Spleen (tissue), 11 donors: ENCODE measurements around the gene CLCN5. TPM values are rescaled to one million over a fixed set of nuclear protein-coding genes. Genes with fewer than 3 reads are reported as not detected.

Experiments
- DNase-seq: peaks from one replicate; pipeline ENCODE4 v3.0.0-alpha.2; 2020
- H3K27ac ChIP-seq, 8 donors: fragments of 200-600 bp; sonication (generic) in 7 of 8; 1 replicate in 4 of 8; 2 replicates in 4 of 8; pipeline versions ENCODE4 v1.5.0 to v1.8.0; 2016 to 2021; ENCODE audit warnings: inconsistent platforms in 4 of 8, mild to moderate bottlenecking in 4 of 8, moderate library complexity in 1 of 8
- H3K27me3 ChIP-seq, 7 donors: fragments of 200-600 bp; sonication (generic) in 6 of 7; replicated peaks in 1 of 7; 1 replicate in 4 of 7; 2 replicates in 3 of 7; pipeline versions ENCODE4 v1.5.0 to v1.8.0; 2016 to 2021; ENCODE audit warnings: inconsistent platforms in 3 of 7, mild to moderate bottlenecking in 1 of 7
- H3K36me3 ChIP-seq, 6 donors: fragments of 200-600 bp; sonication (generic) in 5 of 6; 1 replicate in 4 of 6; 2 replicates in 2 of 6; pipeline versions ENCODE4 v1.5.0 to v1.8.0; 2016 to 2021; ENCODE audit warnings: inconsistent platforms in 2 of 6
- H3K4me1 ChIP-seq, 6 donors: fragments of 200-600 bp; sonication (generic) in 5 of 6; 1 replicate in 3 of 6; 2 replicates in 3 of 6; pipeline versions ENCODE4 v1.5.0 to v1.8.0; 2016 to 2021; ENCODE audit warnings: inconsistent platforms in 3 of 6
- H3K4me3 ChIP-seq, 8 donors: fragments of 200-600 bp; sonication (generic) in 7 of 8; 1 replicate in 4 of 8; 2 replicates in 4 of 8; pipeline versions ENCODE4 v1.5.0 to v1.8.0; 2016 to 2021; ENCODE audit warnings: inconsistent platforms in 4 of 8, mild to moderate bottlenecking in 4 of 8, moderate library complexity in 2 of 8
- H3K9me3 ChIP-seq, 8 donors: fragments of 200-600 bp; sonication (generic) in 7 of 8; 1 replicate in 4 of 8; 2 replicates in 4 of 8; pipeline versions ENCODE4 v1.5.0 to v1.8.0; 2016 to 2021; ENCODE audit warnings: inconsistent platforms in 4 of 8
- POLR2A ChIP-seq, 3 donors: fragments of 450-650 bp; IDR thresholded peaks; one replicate each; pipeline ENCODE4 v1.5.1; 2017; ENCODE audit warnings: antibody characterized with exemption in 3 of 3, mild to moderate bottlenecking in 1 of 3
- POLR2AphosphoS5 ChIP-seq, 3 donors: sonication (generic); formaldehyde crosslinking; IDR thresholded peaks; one replicate each; pipeline ENCODE4 v1.5.1; 2017; ENCODE audit warnings: antibody characterized with exemption in 3 of 3
- WGBS, 5 donors: extraction: QIAGEN DNeasy Blood & Tissue Kit in 3 of 5; methylation state at CpG; one replicate each; pipeline versions ENCODE4 v1.1.5 to v1.1.7; 2013 to 2018; 5-methylcytosine and 5-hydroxymethylcytosine counted together
- intact Hi-C: fragments of 100-400 bp; cut with DNase I; formaldehyde crosslinking; loops from one replicate; pipeline ENCODE4 v1.15.0; 2023; ENCODE audit warnings: low total_unique reads
- polyA plus RNA-seq, 3 donors: library from polyadenylated mRNA; stranded (reverse); fragments of 200-250 nt; gene quantifications; one replicate each; pipeline ENCODE4 v1.2.1, GENCODE V29; 2013
- total RNA-seq, 7 donors: library from RNA; depleted of rRNA in 3 of 7; stranded (reverse); fragments of >200 nt in 3 of 7; fragmentation: NEBNext Ultra II Directional in 4 of 7; extraction: Animal tissue kit (Norgen Biotek cat#: 25700) in 4 of 7; gene quantifications; one replicate each; pipeline versions ENCODE4 v1.1.0 to v1.2.1, GENCODE V29; 2016 to 2021
- TF ChIP-seq, protein P1 (sequence below), 11 experiments: fragments of 200-600 bp in 7 of 11; fragments of 450-650 bp in 4 of 11; sonication (generic) in 4 of 11; IDR thresholded peaks in 8 of 11; conservative IDR thresholded peaks in 3 of 11; 1 replicate in 7 of 11; 2 replicates in 4 of 11; pipeline versions ENCODE4 v1.4.0 to v1.8.0; 2016 to 2021; ENCODE audit warnings: antibody characterized with exemption in 11 of 11, inconsistent platforms in 4 of 11, mild to moderate bottlenecking in 1 of 11
- donor health status: healthy with polysubstance abuse.
- donor health status: DM: no; HTN: no; CAD: no; lungs with moderate emphysema.
- donor health status: DM: no; HTN: no; CAD: no.
- donor health status: Bipolar disorder and iron deficiency.
- donor health status: healthy.
- donor health status: DM: no; HTN: no; CAD: no.
- donor health status: DM: yes; HTN: yes; CAD: no.

Gene CLCN5
- total and polyA plus RNA-seq, 10 donors: 0.71 to 8.9 (median 6.3) TPM

- Histone ChIP-seq H3K9me3 (no peaks in the 10 kb centered on the region), H3K27ac (no peak overlapping the region), H3K36me3 (peaks cover 0 to 16% (median 0%) of the 10 kb centered on the region in 6 donors), H3K4me1 (no peaks in the 10 kb centered on the region), H3K4me3 (no peak overlapping the region), H3K27me3 (no peaks in the 10 kb centered on the region)
- WGBS, 5 donors: 55 to 92% (median 83%) methylated on average over 3 of the region's 3 CpGs
- intact Hi-C loops: loop anchor here (10.0 kb wide), 1 partner anchor 174 kb away; no protein-coding TSS in a partner anchor
- DNase-seq: no peak
- TF ChIP-seq, protein P1, sequence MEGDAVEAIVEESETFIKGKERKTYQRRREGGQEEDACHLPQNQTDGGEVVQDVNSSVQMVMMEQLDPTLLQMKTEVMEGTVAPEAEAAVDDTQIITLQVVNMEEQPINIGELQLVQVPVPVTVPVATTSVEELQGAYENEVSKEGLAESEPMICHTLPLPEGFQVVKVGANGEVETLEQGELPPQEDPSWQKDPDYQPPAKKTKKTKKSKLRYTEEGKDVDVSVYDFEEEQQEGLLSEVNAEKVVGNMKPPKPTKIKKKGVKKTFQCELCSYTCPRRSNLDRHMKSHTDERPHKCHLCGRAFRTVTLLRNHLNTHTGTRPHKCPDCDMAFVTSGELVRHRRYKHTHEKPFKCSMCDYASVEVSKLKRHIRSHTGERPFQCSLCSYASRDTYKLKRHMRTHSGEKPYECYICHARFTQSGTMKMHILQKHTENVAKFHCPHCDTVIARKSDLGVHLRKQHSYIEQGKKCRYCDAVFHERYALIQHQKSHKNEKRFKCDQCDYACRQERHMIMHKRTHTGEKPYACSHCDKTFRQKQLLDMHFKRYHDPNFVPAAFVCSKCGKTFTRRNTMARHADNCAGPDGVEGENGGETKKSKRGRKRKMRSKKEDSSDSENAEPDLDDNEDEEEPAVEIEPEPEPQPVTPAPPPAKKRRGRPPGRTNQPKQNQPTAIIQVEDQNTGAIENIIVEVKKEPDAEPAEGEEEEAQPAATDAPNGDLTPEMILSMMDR (IDR thresholded peaks at IDR 0.05 in 8 of 11, conservative IDR thresholded peaks at IDR 0.05 in 3 of 11): no peak
- TF ChIP-seq POLR2A (IDR thresholded peaks at IDR 0.05): no peak
- no peak for TF ChIP-seq POLR2AphosphoS5 (IDR thresholded peaks at IDR 0.05)
These were observed 166.2 kb downstream of the CLCN5 start for GRCh38 chrX:50088645-50089044.

GRCh38 chrX:50093625-50094024 is 171.2 kb downstream of the CLCN5 start:
- Histone ChIP-seq H3K9me3 (no peaks in the 10 kb centered on the region), H3K27me3 (no peaks in the 10 kb centered on the region), H3K36me3 (peaks cover 0 to 11% (median 0%) of the 10 kb centered on the region in 6 donors), H3K4me1 (no peaks in the 10 kb centered on the region), H3K4me3 (no peak overlapping the region), H3K27ac (no peak overlapping the region)
- intact Hi-C loops: no loop called here
- 77 to 95% (median 91%) methylated on average over 4 of the region's 4 CpGs for WGBS, 5 donors
- no peak for DNase-seq
- TF ChIP-seq POLR2AphosphoS5 (IDR thresholded peaks at IDR 0.05) (no peak), POLR2A (IDR thresholded peaks at IDR 0.05) (no peak)
- TF ChIP-seq, protein P1 (IDR thresholded peaks at IDR 0.05 in 8 of 11, conservative IDR thresholded peaks at IDR 0.05 in 3 of 11): no peak

GRCh38 chrX:50097071-50097470 is 174.7 kb downstream of the CLCN5 start:
- no peak for TF ChIP-seq POLR2AphosphoS5 (IDR thresholded peaks at IDR 0.05)
- H3K4me3 ChIP-seq: no peak overlapping the region
- H3K36me3 ChIP-seq: no peaks in the 10 kb centered on the region
- no peak for DNase-seq
- intact Hi-C loops: no loop called here
- H3K9me3 ChIP-seq: no peaks in the 10 kb centered on the region
- H3K4me1 ChIP-seq: no peaks in the 10 kb centered on the region
- no peak overlapping the region for H3K27ac ChIP-seq
- no peaks in the 10 kb centered on the region for H3K27me3 ChIP-seq
- 66 to 94% (median 82%) methylated on average over 4 of the region's 4 CpGs for WGBS, 5 donors

GRCh38 chrX:50098241-50098640 is 175.8 kb downstream of the CLCN5 start:
- no peaks in the 10 kb centered on the region for H3K9me3 ChIP-seq
- TF ChIP-seq POLR2AphosphoS5 (IDR thresholded peaks at IDR 0.05) (no peak), POLR2A (IDR thresholded peaks at IDR 0.05) (no peak)
- TF ChIP-seq, protein P1 (IDR thresholded peaks at IDR 0.05 in 8 of 11, conservative IDR thresholded peaks at IDR 0.05 in 3 of 11): no peak
- 56 to 88% (median 80%) methylated on average over 3 of the region's 3 CpGs for WGBS, 5 donors
- H3K27ac ChIP-seq: no peak overlapping the region
- no peaks in the 10 kb centered on the region for H3K4me1 ChIP-seq
- no peaks in the 10 kb centered on the region for H3K27me3 ChIP-seq
- H3K4me3 ChIP-seq: no peak overlapping the region
- no peaks in the 10 kb centered on the region for H3K36me3 ChIP-seq
- DNase-seq: no peak
- intact Hi-C loops: no loop called here

GRCh38 chrX:50098749-50099148 is 176.4 kb downstream of the CLCN5 start:
- Histone ChIP-seq H3K4me1 (no peaks in the 10 kb centered on the region), H3K27me3 (no peaks in the 10 kb centered on the region), H3K4me3 (no peak overlapping the region), H3K9me3 (no peaks in the 10 kb centered on the region), H3K27ac (no peak overlapping the region), H3K36me3 (no peaks in the 10 kb centered on the region)
- intact Hi-C loops: no loop called here
- TF ChIP-seq POLR2A (IDR thresholded peaks at IDR 0.05) (no peak), POLR2AphosphoS5 (IDR thresholded peaks at IDR 0.05) (no peak)
- TF ChIP-seq, protein P1 (IDR thresholded peaks at IDR 0.05 in 8 of 11, conservative IDR thresholded peaks at IDR 0.05 in 3 of 11): no peak
- WGBS, 5 donors: 76 to 93% (median 90%) methylated on average over 5 of the region's 5 CpGs
- DNase-seq: no peak
